T-cell (primary cell): ENCODE measurements around the gene IL16. TPM values are rescaled to one million over a fixed set of nuclear protein-coding genes. Genes with fewer than 3 reads are reported as not detected.
A peak's percentile ranks its signal among the peaks of the same experiment; 100 is the strongest.

ENCODE experiments used
- ATAC-seq, 4 experiments: fragments of 200-7000 bp in 3 of 4; fragments of 150-1000 bp in 1 of 4; cut with Tn5 transposase; replicated peaks in 1 of 4; 1 replicate in 3 of 4; 2 replicates in 1 of 4; pipeline ENCODE4 v1.10.0; 2021; ENCODE audit warnings: moderate library complexity in 3 of 4, mild to moderate bottlenecking in 2 of 4, moderate number of reproducible peaks in 1 of 4
- CTCF ChIA-PET, 2 donors: fragments of 300-600 bp; sonication (Branson Sonifier 250); formaldehyde crosslinking; loops; one replicate each; lab custom pipeline; 2022; ENCODE audit warnings: antibody characterized with exemption in 2 of 2; lab: Charles Lee
- POLR2A ChIA-PET, 2 donors: fragments of 300-600 bp; sonication (Branson Sonifier 250); formaldehyde crosslinking; loops; one replicate each; lab custom pipeline; 2022; ENCODE audit warnings: antibody characterized with exemption in 2 of 2; lab: Charles Lee
- DNase-seq, 35 experiments: peaks; one replicate each; pipeline versions ENCODE4 v3.0.0 to v3.0.0-alpha.2; 2013 to 2023
- H3K27ac ChIP-seq: one replicate; pipeline ENCODE4 v1.5.1; 2013; ENCODE audit warnings: low read length
- H3K27me3 ChIP-seq, 2 experiments: replicated peaks in 1 of 2; 1 replicate in 1 of 2; 2 replicates in 1 of 2; pipeline versions ENCODE4 v1.6.1 to v1.7.0; 2013; ENCODE audit warnings: low read length in 1 of 2, mixed read lengths in 1 of 2; ENCODE audit not compliant: control insufficient read depth in 2 of 2, insufficient read depth in 2 of 2; ENCODE audit errors: extremely low read depth in 1 of 2
- H3K36me3 ChIP-seq, 2 donors: 1 replicate in 1 of 2; 2 replicates in 1 of 2; pipeline versions ENCODE4 v1.6.1 to v1.7.0; 2013; ENCODE audit warnings: low read length in 1 of 2; ENCODE audit not compliant: control insufficient read depth in 2 of 2, insufficient read depth in 1 of 2; ENCODE audit errors: extremely low read depth in 1 of 2
- H3K4me1 ChIP-seq, 2 experiments: 1 replicate in 1 of 2; 2 replicates in 1 of 2; pipeline versions ENCODE4 v1.6.1 to v1.7.0; 2013; ENCODE audit warnings: low read length in 2 of 2, mixed read lengths in 1 of 2; ENCODE audit not compliant: insufficient read depth in 2 of 2, control insufficient read depth in 1 of 2; ENCODE audit errors: extremely low read depth in 1 of 2
- H3K4me3 ChIP-seq, 2 donors: 1 replicate in 1 of 2; 2 replicates in 1 of 2; pipeline versions ENCODE4 v1.5.1 to v1.7.0; 2013; ENCODE audit warnings: mild to moderate bottlenecking in 2 of 2, low read length in 1 of 2, moderate library complexity in 1 of 2; ENCODE audit not compliant: control insufficient read depth in 1 of 2; ENCODE audit errors: extremely low read depth in 1 of 2
- H3K9me3 ChIP-seq: 2 replicates; pipeline ENCODE4 v1.7.0; 2013
- H3K27ac Mint-ChIP-seq, 2 donors: one replicate each; pipeline ENCODE4 v1.8.0; 2020 to 2021; ENCODE audit warnings: mild to moderate bottlenecking in 2 of 2, mixed read lengths in 2 of 2
- H3K27me3 Mint-ChIP-seq, 2 donors: one replicate each; pipeline ENCODE4 v1.8.0; 2021 to 2022; ENCODE audit warnings: mixed read lengths in 2 of 2
- H3K36me3 Mint-ChIP-seq: one replicate; pipeline ENCODE4 v1.8.0; 2021; ENCODE audit warnings: mixed read lengths
- H3K4me1 Mint-ChIP-seq, 3 donors: one replicate each; pipeline ENCODE4 v1.8.0; 2020 to 2022; ENCODE audit warnings: mixed read lengths in 3 of 3, mild to moderate bottlenecking in 1 of 3
- H3K4me3 Mint-ChIP-seq, 3 donors: one replicate each; pipeline ENCODE4 v1.8.0; 2020 to 2022; ENCODE audit warnings: mild to moderate bottlenecking in 3 of 3, mixed read lengths in 3 of 3, moderate library complexity in 3 of 3
- H3K9me3 Mint-ChIP-seq, 3 donors: one replicate each; pipeline ENCODE4 v1.8.0; 2020 to 2022; ENCODE audit warnings: mixed read lengths in 3 of 3
- WGBS: methylation state at CpG from one replicate; pipeline ENCODE4 v1.1.5; 2013; ENCODE audit warnings: missing lambda C conversion rate; ENCODE audit not compliant: insufficient coverage; 5-methylcytosine and 5-hydroxymethylcytosine counted together
- total RNA-seq, 35 experiments: library from RNA in 6 of 35; stranded (reverse) in 6 of 35; fragments of 120-200 nt in 1 of 35; gene quantifications; one replicate each; pipeline versions ENCODE4 v1.2.1 to v1.2.4 and lab custom pipeline; 2013 to 2026

Gene IL16
- total RNA-seq, 5 donors from 2014 or later (not counting 1 experiment from before 2014, with no cell fraction given), result 143 to 319 (median 299) TPM

DNA sequence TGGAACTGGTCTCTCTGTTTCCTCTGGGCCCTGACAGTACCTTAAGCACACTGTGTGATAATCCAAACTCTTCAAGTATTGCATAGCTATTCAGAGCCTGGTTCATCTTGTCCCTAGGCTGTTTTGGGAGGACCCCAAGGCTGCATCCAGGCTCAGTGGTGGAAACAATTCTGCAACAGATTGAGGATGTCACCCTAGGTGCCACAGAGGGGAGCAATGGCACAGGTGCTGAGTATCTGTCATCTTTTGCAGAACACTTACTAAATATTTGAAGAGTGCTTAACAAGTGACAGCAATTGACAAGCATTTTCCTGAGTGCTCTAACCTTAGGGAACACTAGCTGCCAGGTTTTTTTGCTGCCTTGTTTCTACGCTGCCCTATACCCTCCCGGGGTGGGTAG lies 99.5 kb downstream of the IL16 start:
- H3K9me3 ChIP-seq, result no peaks in the 10 kb centered on the region
- Mint-ChIP-seq H3K4me1 (peaks cover 58 to 92% (median 64%) of the 10 kb centered on the region in 3 donors), H3K27ac (peak overlapping the region; percentile 100), H3K9me3 (no peaks in the 10 kb centered on the region), H3K27me3 (no peaks in the 10 kb centered on the region), H3K36me3 (peaks cover 43% of the 10 kb centered on the region), H3K4me3 (peak overlapping the region; percentile 95 to 100 (median 100))
- no CpG with 5 or more reads among the region's 2 CpGs for WGBS
- peaks cover 46 to 75% of the 10 kb centered on the region in 2 experiments for H3K4me1 ChIP-seq
- CTCF ChIA-PET, result interaction anchor here (0.5 to 1.5 kb wide), 9 partner anchors 9 to 105 kb away, joined by 3 to 13 read pairs (median 6); no protein-coding TSS in a partner anchor
- no peak for DNase-seq
- H3K4me3 ChIP-seq, result peak overlapping the region; percentile 68 to 98
- POLR2A ChIA-PET, result interaction anchor here (0.6 to 1.2 kb wide), 4 partner anchors 25 to 103 kb away, joined by 3 to 4 read pairs (median 3); partner anchors contain the start of gene STARD5 (in 2 of the 2)
- peak in 2 of 4 experiments; percentile 2 to 3 for ATAC-seq
- peak overlapping the region; percentile 94 for H3K27ac ChIP-seq
- H3K27me3 ChIP-seq, result no peaks in the 10 kb centered on the region
- H3K36me3 ChIP-seq, result peaks cover 9 to 25% of the 10 kb centered on the region in 2 donors

DNA sequence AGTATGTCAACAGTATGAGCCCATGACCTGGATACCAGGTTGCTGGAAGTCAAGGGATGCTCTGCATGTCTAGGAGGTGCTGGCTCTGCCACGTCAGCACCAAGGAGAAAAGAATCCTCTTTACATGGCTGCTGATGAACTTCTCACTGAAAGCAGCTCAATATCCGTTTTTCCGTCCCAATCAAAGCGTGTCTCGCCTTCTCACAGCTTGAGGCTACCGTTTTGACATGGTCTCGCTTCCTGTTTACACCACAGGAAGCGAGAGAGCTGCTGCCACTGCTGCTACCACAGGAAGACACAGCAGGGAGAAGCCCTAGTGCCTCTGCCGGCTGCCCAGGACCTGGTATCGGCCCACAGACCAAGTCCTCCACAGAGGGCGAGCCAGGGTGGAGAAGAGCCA lies 100.0 kb downstream of the IL16 start:
- ChIA-PET POLR2A (interaction anchor here (0.6 to 1.2 kb wide), 5 partner anchors 17 to 307 kb away, joined by 3 to 5 read pairs (median 3); partner anchors contain the start of gene STARD5 (in 1 of the 2)), CTCF (interaction anchor here (0.5 to 1.5 kb wide), 8 partner anchors 8 to 104 kb away, joined by 3 to 13 read pairs (median 5); no protein-coding TSS in a partner anchor)
- Histone ChIP-seq H3K9me3 (no peaks in the 10 kb centered on the region), H3K4me1 (peaks cover 47 to 75% of the 10 kb centered on the region in 2 experiments), H3K36me3 (peaks cover 9 to 30% of the 10 kb centered on the region in 2 donors), H3K4me3 (peak overlapping the region; percentile 68 to 98), H3K27ac (peak overlapping the region; percentile 94), H3K27me3 (no peaks in the 10 kb centered on the region)
- Mint-ChIP-seq H3K27me3 (no peaks in the 10 kb centered on the region), H3K27ac (peak overlapping the region; percentile 100), H3K4me3 (peak overlapping the region; percentile 95 to 100 (median 100)), H3K4me1 (peaks cover 58 to 92% (median 64%) of the 10 kb centered on the region in 3 donors), H3K36me3 (peaks cover 48% of the 10 kb centered on the region), H3K9me3 (no peaks in the 10 kb centered on the region)
- DNase-seq (peak; percentile 64 to 90 (median 74)), ATAC-seq (peak; percentile 56 to 75 (median 70))
- 0% methylated on average over 11 of the region's 11 CpGs for WGBS

DNA sequence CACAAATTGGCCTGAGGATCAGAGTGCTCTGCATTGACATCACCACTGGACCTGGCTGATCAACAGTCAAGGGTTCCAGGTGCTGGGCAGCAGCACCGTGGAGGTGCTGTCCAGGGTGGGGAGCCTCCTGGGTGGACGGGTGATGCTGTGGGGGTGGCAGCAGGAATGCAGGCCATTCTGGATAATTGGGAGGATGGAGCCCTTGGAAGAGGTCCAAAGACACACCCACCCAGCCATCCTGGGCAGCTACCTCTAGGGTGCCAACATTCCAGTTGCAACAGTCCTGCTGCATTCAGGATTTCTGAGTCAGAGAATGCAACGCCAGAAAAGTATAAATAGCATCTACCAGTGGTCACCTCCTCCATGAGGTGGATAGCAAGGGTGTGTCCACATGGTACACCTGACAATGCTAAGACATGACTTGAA lies 100.5 kb downstream of the IL16 start:
- DNase-seq (no peak), ATAC-seq (no peak)
- Histone ChIP-seq H3K36me3 (peaks cover 10 to 34% of the 10 kb centered on the region in 2 donors), H3K4me3 (peak overlapping the region; percentile 68 to 98), H3K4me1 (peaks cover 45 to 75% of the 10 kb centered on the region in 2 experiments), H3K9me3 (no peaks in the 10 kb centered on the region), H3K27ac (peak overlapping the region; percentile 94), H3K27me3 (no peaks in the 10 kb centered on the region)
- Mint-ChIP-seq H3K4me1 (peaks cover 58 to 92% (median 64%) of the 10 kb centered on the region in 3 donors), H3K9me3 (no peaks in the 10 kb centered on the region), H3K36me3 (peaks cover 52% of the 10 kb centered on the region), H3K27ac (peak overlapping the region; percentile 100), H3K4me3 (peak overlapping the region; percentile 95 to 100 (median 100)), H3K27me3 (no peaks in the 10 kb centered on the region)
- ChIA-PET POLR2A (interaction anchor here (0.6 to 1.2 kb wide), 5 partner anchors 17 to 307 kb away, joined by 3 to 5 read pairs (median 3); partner anchors contain the start of gene STARD5 (in 1 of the 2)), CTCF (interaction anchor here (0.7 to 1.5 kb wide), 8 partner anchors 8 to 104 kb away, joined by 3 to 13 read pairs (median 5); no protein-coding TSS in a partner anchor)
- WGBS, result 0% methylated on average over 2 of the region's 3 CpGs

DNA sequence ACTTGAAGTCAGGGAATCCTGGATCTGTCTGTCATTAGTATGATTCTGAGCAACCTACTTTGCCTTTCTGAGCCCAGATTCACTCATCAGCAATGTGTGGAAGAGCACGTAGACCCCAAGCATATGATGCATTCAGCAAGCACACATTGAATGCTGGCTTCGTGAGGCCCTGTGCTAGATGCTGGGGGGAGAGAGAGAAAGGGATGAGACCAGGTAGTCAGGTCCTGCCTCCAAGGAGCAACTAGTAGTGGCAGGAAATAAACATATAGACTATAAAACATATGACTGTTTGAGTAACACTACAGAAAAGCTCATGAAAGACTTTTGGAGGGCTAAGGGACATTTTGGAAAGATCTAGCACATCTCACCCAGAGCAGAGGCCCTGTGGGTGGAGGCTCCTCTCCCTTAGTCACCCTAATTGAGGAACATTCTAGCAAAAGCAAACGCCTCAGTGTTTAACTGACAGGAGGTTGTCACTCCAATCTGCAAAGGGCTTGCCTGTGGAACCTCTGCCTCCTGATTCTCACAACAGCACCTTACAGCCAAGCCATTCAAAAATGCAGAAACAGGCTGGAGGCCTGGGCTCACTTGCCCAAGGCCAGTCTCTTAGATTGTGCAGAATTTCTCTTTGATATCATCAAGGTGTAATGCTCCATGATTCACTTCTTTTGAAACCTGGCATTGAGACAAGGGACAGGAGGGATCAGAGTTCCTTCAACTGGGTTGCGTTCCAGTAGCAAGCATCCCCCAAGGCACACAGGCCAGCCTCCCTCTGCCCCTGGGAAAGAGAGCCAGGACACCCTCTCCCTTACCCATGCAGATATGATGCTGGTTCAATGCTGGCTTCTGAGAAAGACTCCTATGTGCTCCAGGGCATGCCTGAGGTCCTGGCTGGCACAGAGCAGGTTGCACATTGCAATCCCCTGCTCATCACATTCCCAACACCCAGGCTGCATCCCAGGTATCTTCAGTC lies 101.2 kb downstream of the IL16 start:
- peak overlapping the region; percentile 95 to 100 (median 100) for H3K4me3 Mint-ChIP-seq
- H3K4me1 Mint-ChIP-seq, result peaks cover 58 to 92% (median 64%) of the 10 kb centered on the region in 3 donors
- H3K27ac Mint-ChIP-seq, result peak overlapping the region; percentile 100
- peaks cover 60% of the 10 kb centered on the region for H3K36me3 Mint-ChIP-seq
- DNase-seq (no peak), ATAC-seq (peak in 1 of 4 experiments; percentile 7)
- Histone ChIP-seq H3K27me3 (no peaks in the 10 kb centered on the region), H3K4me1 (peaks cover 45 to 75% of the 10 kb centered on the region in 2 experiments), H3K9me3 (no peaks in the 10 kb centered on the region), H3K27ac (peak overlapping the region; percentile 94), H3K4me3 (peak overlapping the region; percentile 68 to 98), H3K36me3 (peaks cover 15 to 42% of the 10 kb centered on the region in 2 donors)
- ChIA-PET CTCF (interaction anchor here (0.7 to 1.5 kb wide), 3 partner anchors 10 to 32 kb away, joined by 3 to 8 read pairs (median 3); no protein-coding TSS in a partner anchor), POLR2A (interaction anchor here in 1 of 2 donors (0.6 kb wide), 1 partner anchor 29 kb away, joined by 4 read pairs; no protein-coding TSS in a partner anchor)
- H3K9me3 Mint-ChIP-seq, result no peaks in the 10 kb centered on the region
- WGBS, result 0% methylated on average over 2 of the region's 4 CpGs
- H3K27me3 Mint-ChIP-seq, result no peaks in the 10 kb centered on the region

DNA sequence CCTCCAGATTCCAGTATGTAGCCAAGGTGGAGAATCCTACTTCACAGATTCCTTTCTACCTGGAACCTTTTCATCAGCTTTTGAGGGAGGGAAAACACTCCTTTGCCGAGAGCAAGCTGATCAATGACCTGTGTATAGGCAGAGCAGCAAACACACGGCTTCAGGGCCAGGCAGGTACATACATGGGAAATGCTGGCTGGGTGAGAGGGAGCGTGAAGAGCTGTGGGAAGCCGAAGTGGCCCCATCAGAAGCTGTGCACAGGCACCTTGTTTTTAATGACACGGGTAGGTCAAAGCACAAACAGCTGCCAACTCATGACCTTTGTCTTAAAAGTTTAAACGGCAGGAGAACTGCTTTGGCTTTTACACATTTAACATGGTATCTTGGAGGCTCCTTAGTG lies 101.9 kb downstream of the IL16 start:
- Mint-ChIP-seq H3K36me3 (peaks cover 67% of the 10 kb centered on the region), H3K27me3 (no peaks in the 10 kb centered on the region), H3K27ac (peak overlapping the region; percentile 100), H3K9me3 (no peaks in the 10 kb centered on the region), H3K4me3 (peak overlapping the region; percentile 95 to 100 (median 100)), H3K4me1 (peaks cover 58 to 92% (median 64%) of the 10 kb centered on the region in 3 donors)
- ChIA-PET CTCF (interaction anchor here in 1 of 2 donors (0.8 to 1.2 kb wide), 2 partner anchors 12 to 38 kb away, joined by 3 to 4 read pairs; no protein-coding TSS in a partner anchor), POLR2A (interaction anchor here in 1 of 2 donors (0.6 to 1.6 kb wide), 2 partner anchors 8 to 28 kb away, joined by 4 read pairs; no protein-coding TSS in a partner anchor)
- DNase-seq (no peak), ATAC-seq (no peak)
- Histone ChIP-seq H3K4me1 (peaks cover 46 to 75% of the 10 kb centered on the region in 2 experiments), H3K36me3 (peaks cover 15 to 49% of the 10 kb centered on the region in 2 donors), H3K4me3 (peak overlapping the region; percentile 68 to 98), H3K27ac (peak overlapping the region; percentile 94), H3K27me3 (no peaks in the 10 kb centered on the region), H3K9me3 (no peaks in the 10 kb centered on the region)
- WGBS, result 0% methylated on average over 5 of the region's 6 CpGs
